Measurements from ENCODE around the gene SMIM44.

- TF ChIP-seq CTCF (IDR thresholded peaks at IDR 0.05) (no peak), POLR2AphosphoS5 (IDR thresholded peaks at IDR 0.05; ENCODE audit: low read depth, low read length) (no peak), TCF7L2 (IDR thresholded peaks at IDR 0.05; ENCODE audit: low read depth, low read length) (no peak), REST (IDR thresholded peaks at IDR 0.05; ENCODE audit: insufficient read depth in 1 of 2, low read depth in 2 of 2, low read length in 1 of 2) (no peak), SIN3A (IDR thresholded peaks at IDR 0.05; ENCODE audit: borderline replicate concordance, insufficient read depth, low read depth, low read length) (no peak)
These were observed 3.4 kb downstream of the SMIM44 start for GRCh38 chr19:3479834-3480215.

Measured in Panc1 (cell line).